Brain microvascular endothelial cell (primary cell): ENCODE results near the gene CAMTA1.

Source experiments
- DNase-seq: peaks from one replicate; pipeline ENCODE4 v3.0.0-alpha.2; 2020
- H3K27ac ChIP-seq: fragments of 250-450 bp; sonication (Bioruptor Pico); 2 replicates; pipeline ENCODE4 v1.5.1; 2020; ENCODE audit warnings: mild to moderate bottlenecking, moderate library complexity
- H3K27me3 ChIP-seq: fragments of 250-450 bp; sonication (Bioruptor Pico); replicated peaks from 2 replicates; pipeline ENCODE4 v1.5.1; 2020; ENCODE audit warnings: mild to moderate bottlenecking
- H3K36me3 ChIP-seq: fragments of 250-450 bp; sonication (Bioruptor Pico); replicated peaks from 2 replicates; pipeline ENCODE4 v1.5.1; 2020; ENCODE audit warnings: mild to moderate bottlenecking
- H3K4me3 ChIP-seq: 2 replicates; pipeline ENCODE4 v1.5.1; 2011; ENCODE audit warnings: low read depth, mild to moderate bottlenecking, control low read depth, low read length, moderate library complexity
- CTCF ChIP-seq: IDR thresholded peaks from 2 replicates; pipeline ENCODE4 v1.5.1; 2011; ENCODE audit warnings: low read depth, mild to moderate bottlenecking, moderate library complexity, low read length, control low read depth, inconsistent platforms; ENCODE audit errors: missing control alignments
- in situ Hi-C: cut with HindIII; loops from 2 replicates; pipeline ENCODE4 v1.10.0; 2017; ENCODE audit warnings: low sequenced_read_pairs, low pct_ligation_motif_present

Gene CAMTA1

GRCh38 chr1:7578206-7578605, 793.0 kb downstream of the CAMTA1 start:
- no peak for TF ChIP-seq CTCF
- no peaks in the 10 kb centered on the region for H3K36me3 ChIP-seq
- in situ Hi-C loops: no loop called here

GRCh38 chr1:7579016-7579415, 793.8 kb downstream of the CAMTA1 start:
- H3K36me3 ChIP-seq: no peaks in the 10 kb centered on the region
- no peaks in the 10 kb centered on the region for H3K27me3 ChIP-seq
- H3K27ac ChIP-seq: no peak overlapping the region
- no peak overlapping the region for H3K4me3 ChIP-seq
- in situ Hi-C loops: no loop called here
- no peak for DNase-seq
- no peak for TF ChIP-seq CTCF

More at GRCh38 chr1:7578206-7578605, 793.0 kb downstream of the CAMTA1 start:
- Histone ChIP-seq H3K4me3 (no peak overlapping the region), H3K27ac (no peak overlapping the region), H3K27me3 (no peaks in the 10 kb centered on the region)
- DNase-seq: no peak

- H3K27me3 ChIP-seq: no peaks in the 10 kb centered on the region
- in situ Hi-C loops: no loop called here
- H3K4me3 ChIP-seq: no peak overlapping the region
- no peak for DNase-seq
- no peak overlapping the region for H3K27ac ChIP-seq
- no peaks in the 10 kb centered on the region for H3K36me3 ChIP-seq
- no peak for TF ChIP-seq CTCF
Observed at GRCh38 chr1:7579831-7580804, 794.9 kb downstream of the CAMTA1 start.

- Histone ChIP-seq H3K4me3 (no peak overlapping the region), H3K27ac (no peak overlapping the region), H3K27me3 (no peaks in the 10 kb centered on the region), H3K36me3 (no peaks in the 10 kb centered on the region)
- in situ Hi-C loops: no loop called here
- peak; percentile 36 for DNase-seq
- no peak for TF ChIP-seq CTCF
Observed at GRCh38 chr1:7580923-7581753, 795.9 kb downstream of the CAMTA1 start.

- Histone ChIP-seq H3K4me3 (no peak overlapping the region), H3K27ac (no peak overlapping the region), H3K36me3 (no peaks in the 10 kb centered on the region), H3K27me3 (no peaks in the 10 kb centered on the region)
- in situ Hi-C loops: no loop called here
- no peak for DNase-seq
- TF ChIP-seq CTCF: no peak
Observed at GRCh38 chr1:7581754-7582459, 796.7 kb downstream of the CAMTA1 start.
